ENCODE results near the gene TMEM11.

TMEM11 gene, protein sequence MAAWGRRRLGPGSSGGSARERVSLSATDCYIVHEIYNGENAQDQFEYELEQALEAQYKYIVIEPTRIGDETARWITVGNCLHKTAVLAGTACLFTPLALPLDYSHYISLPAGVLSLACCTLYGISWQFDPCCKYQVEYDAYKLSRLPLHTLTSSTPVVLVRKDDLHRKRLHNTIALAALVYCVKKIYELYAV

GRCh38 chr17:21214015-21214776 is at the start of gene TMEM11:
TMEM11 (minus strand) TSS chr17:21214161; CDS start chr17:21214152, 9 bp downstream.
- peak; percentile 38 for DNase-seq

GRCh38 chr17:21263376-21263775 is 49.4 kb upstream of the TMEM11 start:
- DNase-seq: no peak

DNA sequence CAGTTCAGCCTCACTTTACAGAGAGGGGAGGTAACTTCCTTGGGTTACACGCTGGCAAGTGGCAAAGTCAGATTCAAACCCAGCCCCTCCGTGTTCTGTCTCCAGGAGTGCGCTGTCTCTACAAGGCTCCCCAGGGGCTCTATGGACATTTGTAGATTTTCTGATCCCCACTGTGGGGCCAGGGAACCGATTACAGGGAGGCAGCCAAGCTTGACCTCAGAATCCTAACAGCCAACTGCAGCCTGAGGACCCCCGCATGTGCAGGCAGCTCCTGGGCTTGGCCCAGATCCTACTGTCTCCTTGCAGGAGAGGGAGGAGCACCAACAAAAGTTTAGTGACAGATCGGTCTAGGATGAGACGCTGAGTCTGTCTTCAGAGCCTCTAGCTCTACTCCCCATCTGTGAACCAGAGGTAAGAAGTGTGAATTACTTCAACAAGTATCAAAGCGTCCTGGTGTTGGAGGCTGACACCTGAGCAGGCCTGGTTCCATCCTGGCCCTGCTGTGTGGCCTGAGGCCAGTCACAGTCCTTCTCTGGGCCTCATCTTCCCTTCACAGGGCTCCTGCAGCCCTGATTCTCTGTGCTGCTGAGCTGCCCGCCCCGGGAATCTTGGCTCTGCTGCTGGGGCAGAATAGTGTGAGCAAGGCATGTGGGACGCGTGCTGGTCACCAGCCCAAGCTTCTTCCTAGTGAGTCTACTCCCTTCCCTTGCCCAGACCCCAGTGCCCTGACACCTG is 48.5 kb upstream of the TMEM11 start:
- DNase-seq: no peak

GRCh38 chr17:21258593-21258992 is 44.6 kb upstream of the TMEM11 start:
- DNase-seq: no peak

- no peak for DNase-seq
These were observed 39.9 kb upstream of the TMEM11 start for GRCh38 chr17:21253646-21254441.

- no peak for DNase-seq
These were observed 39.1 kb upstream of the TMEM11 start, which contains the start of gene NATD1 for GRCh38 chr17:21252796-21253645. NATD1 (minus strand) TSS chr17:21253410; CDS start chr17:21253264, 146 bp downstream.

- no peak for DNase-seq
These were observed 38.4 kb upstream of the TMEM11 start for GRCh38 chr17:21252289-21252795.

DNA sequence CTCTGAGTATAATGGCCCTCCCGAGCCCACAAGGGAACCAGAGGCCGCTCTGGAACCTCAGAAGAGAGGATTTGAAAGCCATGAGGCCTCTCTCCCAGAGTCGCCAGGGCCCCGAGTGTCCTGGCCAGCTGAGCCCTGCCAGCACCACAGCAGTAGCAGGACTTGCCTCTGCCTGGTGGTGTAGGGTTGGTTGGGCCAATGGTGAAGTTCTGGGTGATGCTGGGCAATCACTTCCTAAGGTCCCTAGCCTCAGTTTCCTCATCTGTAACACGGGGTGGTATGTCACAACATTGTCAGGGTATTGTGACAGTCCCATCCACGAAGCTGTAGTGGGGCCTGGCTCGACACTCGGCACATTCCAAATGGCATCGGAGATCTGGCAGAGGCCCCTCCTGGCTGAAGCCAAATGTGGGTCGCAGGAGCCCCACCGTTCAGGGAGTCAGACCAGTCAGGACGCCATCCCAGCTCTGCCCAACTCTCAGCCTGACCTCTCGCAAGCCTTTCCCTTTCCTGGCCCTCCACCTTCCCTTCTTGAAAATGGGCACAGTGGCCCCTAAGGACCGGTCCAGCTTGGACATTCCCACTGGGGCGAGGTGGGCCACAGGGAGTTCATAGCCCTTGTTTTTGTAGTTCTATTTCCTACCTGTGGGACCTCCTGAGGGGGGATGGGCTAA is 37.5 kb upstream of the TMEM11 start:
- no peak for DNase-seq

- DNase-seq: no peak
These were observed 36.9 kb upstream of the TMEM11 start for GRCh38 chr17:21250854-21251253.

- DNase-seq: no peak
These were observed 36.2 kb upstream of the TMEM11 start for GRCh38 chr17:21249920-21250703.

DNA sequence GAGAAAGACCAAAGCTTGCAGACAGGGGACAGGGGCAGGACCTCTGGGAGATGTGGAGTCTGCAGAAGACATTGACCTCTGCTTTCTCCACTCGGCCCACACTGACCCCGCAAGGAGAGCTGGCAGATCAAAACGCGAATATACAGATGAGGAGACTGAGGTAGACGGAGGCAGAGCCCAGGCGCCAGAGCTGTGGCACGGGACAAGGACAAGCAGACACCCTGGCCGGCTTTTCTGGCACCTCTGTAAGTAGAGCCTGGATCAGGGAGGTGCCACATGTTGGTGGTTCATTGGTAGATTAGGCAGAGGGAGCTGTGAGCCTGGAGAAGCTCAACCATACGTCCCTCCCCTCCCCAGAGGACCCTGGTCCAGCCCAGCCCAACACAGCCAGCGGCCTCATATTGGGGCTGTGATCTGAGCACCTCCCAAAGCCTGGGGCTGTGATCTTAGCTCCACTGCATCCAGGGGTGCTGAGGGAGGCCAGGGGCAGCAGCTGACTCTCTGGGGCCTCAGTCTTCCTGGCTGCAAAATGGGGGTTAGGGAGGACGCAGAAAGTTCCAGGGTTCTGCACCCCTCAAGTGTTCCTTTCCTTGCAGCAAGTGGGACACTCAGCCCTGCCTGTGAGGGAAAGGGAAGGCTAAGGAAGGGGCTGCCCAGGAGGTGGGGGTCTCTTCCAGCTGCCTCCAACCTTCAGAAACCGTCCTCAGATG is 35.3 kb upstream of the TMEM11 start:
- no peak for DNase-seq

DNA sequence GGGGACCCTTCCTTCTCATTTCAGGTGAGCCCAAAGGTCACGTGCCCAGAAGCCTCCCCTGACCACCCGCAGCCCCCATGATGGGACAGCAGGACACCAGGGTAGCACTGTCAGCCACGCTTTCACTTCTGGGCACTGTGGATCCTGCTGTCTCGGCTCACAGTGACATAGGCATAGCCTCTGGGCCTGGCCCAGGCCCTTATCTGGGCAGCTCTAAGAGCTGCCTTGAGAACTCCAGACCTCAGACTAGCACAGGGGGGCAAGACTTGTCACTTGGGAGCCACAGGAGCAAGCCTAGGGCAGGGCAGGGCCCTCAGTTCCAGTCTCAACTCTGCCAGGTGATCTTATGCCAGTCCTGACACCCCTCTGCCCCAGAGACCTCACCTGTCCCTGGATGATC is 34.5 kb upstream of the TMEM11 start:
- no peak for DNase-seq

- no peak for DNase-seq
These were observed 33.7 kb upstream of the TMEM11 start for GRCh38 chr17:21247552-21248258.

- DNase-seq: no peak
These were observed 32.7 kb upstream of the TMEM11 start for GRCh38 chr17:21246698-21247097.

- no peak for DNase-seq
These were observed 31.7 kb upstream of the TMEM11 start for GRCh38 chr17:21245639-21246084.

DNA sequence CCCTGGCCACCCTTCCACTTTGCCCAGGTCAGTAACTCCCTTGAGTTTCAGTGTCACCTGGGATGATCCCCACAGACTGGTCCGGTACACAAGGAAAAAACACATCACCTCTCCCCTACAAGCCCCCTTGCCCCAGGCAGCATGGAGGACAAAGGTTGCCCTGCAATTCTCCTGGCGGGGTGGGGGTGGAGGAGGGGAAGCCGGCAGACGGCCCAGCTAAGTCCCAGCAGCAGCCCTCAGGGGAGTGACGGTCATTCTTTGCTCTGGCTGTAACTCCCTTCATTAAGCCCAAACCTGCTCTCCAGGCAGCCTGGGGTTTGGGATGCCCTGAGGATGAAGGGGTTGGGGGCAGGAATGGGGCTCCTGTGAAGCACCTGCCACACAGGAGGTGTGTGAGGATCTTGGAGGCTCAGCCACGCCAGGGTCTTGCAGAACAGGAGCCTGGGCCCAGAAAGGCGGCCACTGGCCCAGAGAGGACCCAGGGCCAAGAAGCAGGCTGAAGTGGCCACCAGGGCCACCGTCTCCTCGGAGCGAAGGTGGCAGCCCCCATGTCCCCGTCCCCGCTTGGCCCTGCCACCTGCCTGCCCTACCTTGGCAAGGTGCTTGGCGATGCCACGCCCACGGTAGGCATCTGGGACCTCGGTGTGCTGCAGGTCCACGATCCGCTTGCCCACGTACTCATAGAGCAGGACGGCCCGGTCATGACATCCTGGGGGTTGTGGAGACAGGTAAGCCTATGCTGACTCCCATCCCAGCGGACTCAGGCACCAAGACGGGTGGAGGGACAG is 29.7 kb upstream of the TMEM11 start:
- no peak for DNase-seq

DNA sequence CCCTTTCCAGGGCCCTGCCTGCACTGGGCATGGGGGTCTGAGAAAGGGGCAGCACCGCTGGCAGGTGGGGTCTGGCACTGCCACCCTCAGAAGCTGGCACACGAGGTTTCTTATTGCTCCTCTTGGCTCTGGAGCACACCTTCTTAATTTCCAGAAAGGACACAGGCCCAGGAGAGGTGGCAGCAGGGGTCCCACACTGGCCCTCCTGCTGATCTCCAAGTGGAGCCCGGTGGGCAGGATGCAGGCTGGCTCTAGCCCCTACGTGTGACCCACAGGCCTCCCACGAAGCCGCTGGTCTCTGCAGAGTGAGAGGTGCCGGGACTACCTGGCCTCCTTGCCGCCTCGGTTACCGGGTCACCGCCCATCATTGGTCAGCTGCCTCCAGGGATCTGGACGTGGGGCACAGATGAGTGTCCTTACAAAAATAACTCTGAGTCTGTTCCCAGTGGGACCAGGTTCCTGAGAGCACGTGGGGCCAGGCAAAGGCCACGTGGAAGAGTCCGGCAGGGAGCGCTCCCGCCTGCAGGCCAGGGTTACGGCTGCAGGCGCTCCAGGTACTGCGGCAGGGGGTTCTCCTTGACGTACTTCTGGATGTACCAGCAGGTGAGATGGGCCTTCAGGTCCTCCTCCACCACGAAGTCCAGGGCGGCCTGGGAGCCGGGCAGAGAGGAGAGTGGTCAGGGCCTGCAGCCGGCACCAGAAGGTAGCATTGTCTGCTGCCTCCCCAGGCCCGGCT is 29.0 kb upstream of the TMEM11 start:
- DNase-seq: no peak

Data from NCI-H187 treated with DMSO at 0.1 percent for 48 hours (cell line).